Activated CD4-positive, alpha-beta T cell treated with anti-CD3 and anti-CD28 coated beads, Interleukin-10, Interleukin-2, amounts not matched to agents 100 ng/mL and 50 ng/mL, durations not matched to agents 16 hours and 8 hours (primary cell): ENCODE measurements around the gene TGM2.
A peak's percentile ranks its signal among the peaks of the same experiment; 100 is the strongest.

Experiments
- DNase-seq: peaks from one replicate; pipeline ENCODE4 v3.0.0-alpha.2; 2020

Gene TGM2

GRCh38 chr20:38165089-38165965 lies at the start of gene TGM2:
TGM2 (minus strand) TSS chr20:38165270; CDS start chr20:38165198, 72 bp downstream.
- peak; percentile 59 for DNase-seq

- DNase-seq: no peak
Observed at GRCh38 chr20:38214256-38215193, 49.5 kb upstream of the TGM2 start.

- no peak for DNase-seq
Observed at GRCh38 chr20:38213607-38213940, 48.5 kb upstream of the TGM2 start.

GRCh38 chr20:38212806-38213606 lies 47.9 kb upstream of the TGM2 start:
- no peak for DNase-seq

- no peak for DNase-seq
Observed at GRCh38 chr20:38211200-38212097, 46.4 kb upstream of the TGM2 start.

GRCh38 chr20:38210741-38211140 lies 45.7 kb upstream of the TGM2 start:
- no peak for DNase-seq

GRCh38 chr20:38209736-38210405 lies 44.8 kb upstream of the TGM2 start:
- no peak for DNase-seq

GRCh38 chr20:38209054-38209675 lies 44.1 kb upstream of the TGM2 start:
- DNase-seq: no peak

- no peak for DNase-seq
Observed at GRCh38 chr20:38208523-38208922, 43.5 kb upstream of the TGM2 start.

GRCh38 chr20:38208088-38208487 lies 43.0 kb upstream of the TGM2 start:
- DNase-seq: no peak

- no peak for DNase-seq
Observed at GRCh38 chr20:38207621-38208020, 42.6 kb upstream of the TGM2 start.

- DNase-seq: no peak
Observed at GRCh38 chr20:38205001-38205400, 39.9 kb upstream of the TGM2 start.

- DNase-seq: no peak
Observed at GRCh38 chr20:38203981-38204357, 38.9 kb upstream of the TGM2 start.

- no peak for DNase-seq
Observed at GRCh38 chr20:38203337-38203980, 38.4 kb upstream of the TGM2 start.

GRCh38 chr20:38202982-38203293 lies 37.9 kb upstream of the TGM2 start:
- no peak for DNase-seq

- DNase-seq: no peak
Observed at GRCh38 chr20:38202153-38202981, 37.3 kb upstream of the TGM2 start.

GRCh38 chr20:38201356-38201755 lies 36.3 kb upstream of the TGM2 start:
- no peak for DNase-seq

- no peak for DNase-seq
Observed at GRCh38 chr20:38200646-38201045, 35.6 kb upstream of the TGM2 start.
